Measurements from ENCODE around the gene NUFIP1. TPM values are rescaled to one million over a fixed set of nuclear protein-coding genes. Genes with fewer than 3 reads are reported as not detected.

Gene NUFIP1
- total and polyA plus RNA-seq, 8 donors: 3.2 to 12.0 (median 11.5) TPM

GRCh38 chr13:44921246-44921877, 67.9 kb downstream of the NUFIP1 start:
- peaks cover 15 to 49% of the 10 kb centered on the region in 2 donors for H3K4me1 ChIP-seq
- H3K4me3 ChIP-seq: no peak overlapping the region
- H3K9me3 ChIP-seq: no peaks in the 10 kb centered on the region
- no peak for TF ChIP-seq CTCF (IDR thresholded peaks at IDR 0.05)
- H3K36me3 ChIP-seq: no peaks in the 10 kb centered on the region
- intact Hi-C loops (cut with DNase I): no loop called here
- DNase-seq (no peak), ATAC-seq (no peak)
- H3K27ac ChIP-seq: peak overlapping the region; percentile 65 to 73
- no peaks in the 10 kb centered on the region for H3K27me3 ChIP-seq

- Histone ChIP-seq H3K36me3 (no peaks in the 10 kb centered on the region), H3K27ac (peak overlapping the region; percentile 91 to 98), H3K27me3 (no peaks in the 10 kb centered on the region), H3K4me3 (no peak overlapping the region), H3K9me3 (no peaks in the 10 kb centered on the region), H3K4me1 (peaks cover 15 to 49% of the 10 kb centered on the region in 2 donors)
- DNase-seq (no peak), ATAC-seq (no peak)
- no peak for TF ChIP-seq CTCF (IDR thresholded peaks at IDR 0.05)
- intact Hi-C loops (cut with DNase I): no loop called here
These were observed 69.3 kb downstream of the NUFIP1 start for GRCh38 chr13:44920013-44920412.

- TF ChIP-seq CTCF (IDR thresholded peaks at IDR 0.05): no peak
- Histone ChIP-seq H3K4me1 (peaks cover 15 to 49% of the 10 kb centered on the region in 2 donors), H3K36me3 (no peaks in the 10 kb centered on the region), H3K9me3 (no peaks in the 10 kb centered on the region), H3K27ac (peak overlapping the region; percentile 91 to 98), H3K27me3 (no peaks in the 10 kb centered on the region), H3K4me3 (peak overlapping the region in 1 of 2 donors; percentile 48)
- DNase-seq: no peak
- ATAC-seq: peak; percentile 3
- intact Hi-C loops (cut with DNase I): no loop called here
These were observed 70.0 kb downstream of the NUFIP1 start for GRCh38 chr13:44919104-44919804.

- H3K4me3 ChIP-seq: peak overlapping the region; percentile 29 to 48
- H3K27ac ChIP-seq: peak overlapping the region; percentile 91 to 98
- no peaks in the 10 kb centered on the region for H3K9me3 ChIP-seq
- H3K4me1 ChIP-seq: peaks cover 15 to 49% of the 10 kb centered on the region in 2 donors
- ATAC-seq: peak; percentile 91
- peak; percentile 93 to 95 (median 94) for DNase-seq
- intact Hi-C loops (cut with DNase I): no loop called here
- peak; percentile 54 to 88 for TF ChIP-seq CTCF (IDR thresholded peaks at IDR 0.05)
- no peaks in the 10 kb centered on the region for H3K36me3 ChIP-seq
- H3K27me3 ChIP-seq: no peaks in the 10 kb centered on the region
These were observed 70.8 kb downstream of the NUFIP1 start for GRCh38 chr13:44918326-44919103.
